HCT116 (cell line): Measurements from ENCODE around the gene ZNF425. TPM values are rescaled to one million over a fixed set of nuclear protein-coding genes. Genes with fewer than 3 reads are reported as not detected.

Source experiments
- ATAC-seq: fragments of 200-7000 bp; cut with Tn5 transposase; 2 replicates; pipeline ENCODE4 v1.9.1; 2020; ENCODE audit warnings: mild to moderate bottlenecking, moderate library complexity
- BruUV-seq: library from RNA; stranded (reverse); fragments of 400-500 nt; replicated peaks from 2 replicates; lab custom pipeline; 2021; lab: Mats Ljungman, UMichigan
- CTCF ChIA-PET: fragments of 300-600 bp; sonication (Branson Sonifier 250); formaldehyde crosslinking; loops from one replicate; lab custom pipeline; 2021; ENCODE audit warnings: antibody characterized with exemption; lab: Charles Lee
- POLR2A ChIA-PET: fragments of 300-600, 350-600 bp; sonication (Branson Sonifier 250); formaldehyde crosslinking; loops from one replicate; lab custom pipeline; 2021; ENCODE audit warnings: antibody characterized with exemption; lab: Charles Lee
- RAD21 ChIA-PET, 2 experiments: fragments of 300-600 bp; sonication (Branson Sonifier 250); formaldehyde crosslinking; loops; one replicate each; lab custom pipeline; 2023; ENCODE audit warnings: low total read pairs in 2 of 2; ENCODE audit not compliant: uncharacterized antibody in 2 of 2, unreplicated experiment in 2 of 2, low non-redundant PET in 1 of 2; lab: Charles Lee
- DNase-seq: peaks from one replicate; pipeline ENCODE4 v3.0.0-alpha.2; 2010; ENCODE audit warnings: low read depth, low spot score
- H2AFZ ChIP-seq: fragments of 200-600 bp; shearing (Covaris generic), sonication (generic); 2 replicates; pipeline ENCODE4 v1.6.1; 2017; ENCODE audit warnings: low read depth, mixed run types, mixed read lengths, antibody characterized with exemption, low read length; ENCODE audit not compliant: poor library complexity, severe bottlenecking
- H3K27ac ChIP-seq: 2 replicates; pipeline ENCODE4 v1.5.1; 2012; ENCODE audit warnings: low read depth, low read length
- H3K27me3 ChIP-seq: fragments of 200-600 bp; sonication (generic); 2 replicates; pipeline ENCODE4 v1.6.1; 2016; ENCODE audit warnings: mixed run types, low read length, mixed read lengths; ENCODE audit not compliant: insufficient read depth
- H3K36me3 ChIP-seq, 2 experiments: fragments of 200-500 bp in 1 of 2; fragments of 200-600 bp in 1 of 2; sonication (Bioruptor generic) in 1 of 2; sonication (generic) in 1 of 2; 2 replicates each; pipeline versions ENCODE4 v1.5.1 to v1.6.1; 2014 to 2016; ENCODE audit warnings: low read length in 2 of 2, inconsistent platforms in 1 of 2, mixed read lengths in 1 of 2, mixed run types in 1 of 2; ENCODE audit not compliant: insufficient read depth in 2 of 2, control insufficient read depth in 1 of 2
- H3K4me1 ChIP-seq, 2 experiments: fragments of 200-600 bp in 1 of 2; sonication (generic) in 1 of 2; 2 replicates each; pipeline versions ENCODE4 v1.5.1 to v1.6.1; 2012 to 2017; ENCODE audit warnings: low read length in 2 of 2, inconsistent platforms in 1 of 2, mild to moderate bottlenecking in 1 of 2, mixed read lengths in 1 of 2, mixed run types in 1 of 2, moderate library complexity in 1 of 2; ENCODE audit not compliant: insufficient read depth in 2 of 2, control insufficient read depth in 1 of 2
- H3K4me2 ChIP-seq: fragments of 200-600 bp; sonication (generic); 2 replicates; pipeline ENCODE4 v1.6.1; 2017; ENCODE audit warnings: mixed run types, low read length, mixed read lengths
- H3K4me3 ChIP-seq, 2 experiments: fragments of 200-600 bp in 1 of 2; sonication (generic) in 1 of 2; replicated peaks in 1 of 2; 2 replicates each; pipeline ENCODE4 v1.5.1; 2011 to 2016; ENCODE audit warnings: low read length in 2 of 2, control low read depth in 1 of 2, low read depth in 1 of 2, mild to moderate bottlenecking in 1 of 2, mixed read lengths in 1 of 2, mixed run types in 1 of 2
- H3K79me2 ChIP-seq: fragments of 200-600 bp; sonication (generic); 2 replicates; pipeline ENCODE4 v1.6.1; 2017; ENCODE audit warnings: mild to moderate bottlenecking, mixed run types, low read length, moderate library complexity, mixed read lengths; ENCODE audit not compliant: insufficient read depth
- H3K9ac ChIP-seq: fragments of 200-600 bp; sonication (generic); 2 replicates; pipeline ENCODE4 v1.6.1; 2016; ENCODE audit warnings: low read length, mixed read lengths
- H3K9me2 ChIP-seq: fragments of 200-600 bp; sonication (generic), shearing (Covaris generic); 2 replicates; pipeline ENCODE4 v1.6.1; 2017; ENCODE audit warnings: mixed run types, mild to moderate bottlenecking, moderate library complexity; ENCODE audit not compliant: insufficient read depth
- H3K9me3 ChIP-seq, 2 experiments: fragments of 200-500 bp in 1 of 2; fragments of 200-600 bp in 1 of 2; sonication (Bioruptor generic) in 1 of 2; sonication (generic) in 1 of 2; 2 replicates each; pipeline ENCODE4 v1.6.1; 2014 to 2017; ENCODE audit warnings: low read length in 2 of 2, mixed read lengths in 2 of 2, inconsistent platforms in 1 of 2, low read depth in 1 of 2, mild to moderate bottlenecking in 1 of 2, mixed run types in 1 of 2, moderate library complexity in 1 of 2; ENCODE audit not compliant: control insufficient read depth in 1 of 2, insufficient read depth in 1 of 2
- H4K20me1 ChIP-seq: fragments of 200-600 bp; sonication (generic), shearing (Covaris generic); 2 replicates; pipeline ENCODE4 v1.6.1; 2017; ENCODE audit warnings: mixed run types, mild to moderate bottlenecking, moderate library complexity; ENCODE audit not compliant: insufficient read depth
- CEBPB ChIP-seq: IDR thresholded peaks from 2 replicates; pipeline ENCODE4 v1.6.1; 2012; ENCODE audit warnings: low read depth
- EZH2phosphoT487 ChIP-seq: fragments of 200-600 bp; IDR thresholded peaks from 2 replicates; pipeline ENCODE4 v1.6.1; 2018; ENCODE audit warnings: antibody characterized with exemption, borderline replicate concordance
- FOSL1 ChIP-seq: IDR thresholded peaks from 2 replicates; pipeline ENCODE4 v1.6.1; 2012; ENCODE audit warnings: low read depth
- RAD21 ChIP-seq: IDR thresholded peaks from 2 replicates; pipeline ENCODE4 v1.6.1; 2012; ENCODE audit warnings: low read depth, mild to moderate bottlenecking
- ZNF274 ChIP-seq: fragments of 200-500 bp; sonication (Bioruptor generic); IDR thresholded peaks from 2 replicates; pipeline ENCODE4 v1.6.1; 2014; ENCODE audit warnings: mild to moderate bottlenecking, low read depth, low read length, inconsistent platforms
- intact Hi-C: fragments of 100-400 bp; cut with micrococcal nuclease; formaldehyde crosslinking; loops from 2 replicates; pipeline ENCODE4 v1.10.0; 2022
- total RNA-seq: library from RNA; stranded (reverse); gene quantifications from one replicate; pipeline ENCODE4 v1.2.1, GENCODE V29; 2021; ENCODE audit not compliant: unreplicated experiment
- TF ChIP-seq, protein P1 (sequence below), 3 experiments: fragments of 200-600 bp in 1 of 3; sonication (generic) in 1 of 3; IDR thresholded peaks in 2 of 3; conservative IDR thresholded peaks in 1 of 3; 2 replicates each; pipeline ENCODE4 v1.5.1; 2012 to 2017; ENCODE audit warnings: low read depth in 2 of 3, low read length in 2 of 3, antibody characterized with exemption in 1 of 3, borderline replicate concordance in 1 of 3, control low read depth in 1 of 3, mild to moderate bottlenecking in 1 of 3, mixed read lengths in 1 of 3, mixed run types in 1 of 3, moderate library complexity in 1 of 3; ENCODE audit not compliant: insufficient read depth in 1 of 3
- TF ChIP-seq, protein P2 (sequence below): IDR thresholded peaks from 2 replicates; pipeline ENCODE4 v1.6.1; 2012

The ZNF425 gene
- total RNA-seq, 1 experiment from 2014 or later, result 2.1 TPM

DNA sequence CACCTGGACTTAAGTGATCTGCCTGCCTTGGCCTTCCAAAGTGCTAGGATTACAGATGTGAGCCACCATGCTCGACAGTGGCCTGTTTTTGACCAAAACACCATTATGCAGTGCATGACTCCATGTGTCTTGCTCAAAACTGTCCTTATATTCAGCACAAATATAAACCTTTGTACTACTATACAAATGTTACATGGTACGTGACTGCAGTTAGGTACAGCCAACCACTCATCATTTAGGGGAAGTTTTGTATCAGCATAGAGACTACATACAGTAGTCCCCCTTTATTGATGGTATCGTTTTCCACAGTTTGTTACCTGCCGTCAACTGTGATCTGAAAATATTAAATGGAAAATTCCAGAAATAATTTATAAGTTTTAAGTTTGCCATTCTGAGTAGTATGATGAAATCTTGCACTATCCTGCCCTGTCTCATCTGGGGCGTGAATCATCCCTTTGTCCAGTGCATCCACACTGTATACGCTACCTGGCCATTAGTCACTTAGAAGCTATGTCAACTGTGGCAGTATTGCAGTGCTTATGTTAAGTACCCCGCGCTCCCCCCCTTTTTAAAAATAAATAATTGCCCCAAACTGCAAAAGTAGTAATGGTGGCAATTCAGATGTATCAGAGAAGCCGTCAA is 45.9 kb upstream of the ZNF425 start (continued):
- TF ChIP-seq, protein P1, sequence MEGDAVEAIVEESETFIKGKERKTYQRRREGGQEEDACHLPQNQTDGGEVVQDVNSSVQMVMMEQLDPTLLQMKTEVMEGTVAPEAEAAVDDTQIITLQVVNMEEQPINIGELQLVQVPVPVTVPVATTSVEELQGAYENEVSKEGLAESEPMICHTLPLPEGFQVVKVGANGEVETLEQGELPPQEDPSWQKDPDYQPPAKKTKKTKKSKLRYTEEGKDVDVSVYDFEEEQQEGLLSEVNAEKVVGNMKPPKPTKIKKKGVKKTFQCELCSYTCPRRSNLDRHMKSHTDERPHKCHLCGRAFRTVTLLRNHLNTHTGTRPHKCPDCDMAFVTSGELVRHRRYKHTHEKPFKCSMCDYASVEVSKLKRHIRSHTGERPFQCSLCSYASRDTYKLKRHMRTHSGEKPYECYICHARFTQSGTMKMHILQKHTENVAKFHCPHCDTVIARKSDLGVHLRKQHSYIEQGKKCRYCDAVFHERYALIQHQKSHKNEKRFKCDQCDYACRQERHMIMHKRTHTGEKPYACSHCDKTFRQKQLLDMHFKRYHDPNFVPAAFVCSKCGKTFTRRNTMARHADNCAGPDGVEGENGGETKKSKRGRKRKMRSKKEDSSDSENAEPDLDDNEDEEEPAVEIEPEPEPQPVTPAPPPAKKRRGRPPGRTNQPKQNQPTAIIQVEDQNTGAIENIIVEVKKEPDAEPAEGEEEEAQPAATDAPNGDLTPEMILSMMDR (IDR thresholded peaks at IDR 0.05 in 2 of 3, conservative IDR thresholded peaks at IDR 0.05 in 1 of 3; ENCODE audit: borderline replicate concordance in 1 of 3, insufficient read depth in 1 of 3, low read depth in 2 of 3, low read length in 2 of 3), result no peak
- TF ChIP-seq RAD21 (no peak), CEBPB (peak; percentile 66), EZH2phosphoT487 (no peak), FOSL1 (peak; percentile 50; the same call in 1 of the 2 replicates)
- TF ChIP-seq, protein P2, sequence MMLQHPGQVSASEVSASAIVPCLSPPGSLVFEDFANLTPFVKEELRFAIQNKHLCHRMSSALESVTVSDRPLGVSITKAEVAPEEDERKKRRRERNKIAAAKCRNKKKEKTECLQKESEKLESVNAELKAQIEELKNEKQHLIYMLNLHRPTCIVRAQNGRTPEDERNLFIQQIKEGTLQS, result no peak

DNA sequence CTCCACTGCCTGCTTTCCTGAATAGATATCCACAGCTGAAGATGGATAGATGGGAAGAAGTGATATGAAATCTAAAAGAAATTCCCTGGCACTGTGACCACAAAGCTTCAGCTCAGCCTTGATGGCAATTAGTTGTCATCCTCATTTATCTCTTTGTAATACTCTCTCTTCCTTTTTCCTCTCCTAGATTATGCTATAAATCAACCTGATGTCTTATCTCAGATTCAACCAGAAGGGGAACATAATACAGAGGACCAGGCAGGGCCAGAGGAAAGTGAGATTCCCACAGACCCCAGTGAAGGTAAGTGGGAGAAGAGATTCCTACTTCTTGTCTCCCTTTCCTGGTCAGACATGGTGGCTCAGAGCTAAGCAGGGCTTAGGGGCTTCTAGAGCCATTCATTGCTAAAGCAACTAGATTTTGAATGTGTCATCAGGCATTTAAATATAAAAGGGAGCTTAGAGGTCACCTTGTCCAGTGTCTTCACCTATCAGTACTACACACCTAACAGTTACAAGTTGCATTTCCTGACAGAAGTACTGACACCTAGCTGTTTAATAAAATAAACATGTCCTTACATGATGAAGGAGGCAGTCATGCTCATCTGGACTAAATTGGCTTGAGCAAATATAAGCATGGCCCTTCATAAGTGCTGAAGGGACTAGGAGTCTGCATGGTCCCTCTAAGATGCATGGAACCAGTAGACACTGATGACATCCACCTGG is 40.7 kb upstream of the ZNF425 start:
- Histone ChIP-seq H3K36me3 (peaks cover 26 to 31% of the 10 kb centered on the region in 2 experiments; a peak in 3 of 4 replicates), H3K9me2 (no peaks in the 10 kb centered on the region), H3K27me3 (no peaks in the 10 kb centered on the region), H3K4me2 (no peak overlapping the region), H3K9ac (no peak overlapping the region), H3K4me3 (no peak overlapping the region), H4K20me1 (no peaks in the 10 kb centered on the region), H3K4me1 (no peaks in the 10 kb centered on the region), H3K79me2 (no peaks in the 10 kb centered on the region), H3K9me3 (no peaks in the 10 kb centered on the region), H3K27ac (no peak overlapping the region), H2AFZ (no peak overlapping the region)
- ChIA-PET RAD21 (no interaction called here), CTCF (no interaction called here), POLR2A (no interaction called here)
- TF ChIP-seq ZNF274, result no peak
- BruUV-seq, result no TSS peak
- intact Hi-C loops, result no loop called here
- DNase-seq (no peak), ATAC-seq (no peak)
